HepG2 (cell line): ENCODE results near the gene ENSA. TPM values are rescaled to one million over a fixed set of nuclear protein-coding genes. Genes with fewer than 3 reads are reported as not detected.
A peak's percentile ranks its signal among the peaks of the same experiment; 100 is the strongest.

Experiments
- ATAC-seq: fragments of 200-7000 bp; cut with Tn5 transposase; 3 replicates; pipeline ENCODE4 v1.9.1; 2020; ENCODE audit warnings: mild to moderate bottlenecking, moderate library complexity
- BruUV-seq: library from RNA; stranded (reverse); fragments of 400-500 nt; replicated peaks from 2 replicates; lab custom pipeline; 2021; lab: Mats Ljungman, UMichigan
- CTCF ChIA-PET: fragments of 300-600 bp; formaldehyde crosslinking; extraction: SDS; loops from one replicate; lab custom pipeline; 2021; ENCODE audit warnings: low total read pairs, inconsistent platforms, low intra/inter-chr PET ratio; lab: Yijun Ruan, JAX
- POLR2A ChIA-PET: fragments of 350-600 bp; sonication (Branson Sonifier 250); formaldehyde crosslinking; loops from one replicate; lab custom pipeline; 2020; ENCODE audit warnings: antibody characterized with exemption, inconsistent platforms; lab: Yijun Ruan, JAX
- DNase-seq: peaks from one replicate; pipeline ENCODE4 v3.0.0-alpha.2; 2015; ENCODE audit warnings: low spot score
- FAIRE-seq: peaks from 3 replicates; lab custom pipeline; 2011; peaks lifted over from hg19 to GRCh38; lab: Jason Lieb, UNC
- H2AFZ ChIP-seq: one replicate; pipeline ENCODE4 v1.6.1; 2011; ENCODE audit warnings: low read length, inconsistent platforms
- H3K27ac ChIP-seq: fragments of 300-600 bp; 3 replicates; pipeline ENCODE4 v1.8.0; 2011; ENCODE audit warnings: mixed run types, mild to moderate bottlenecking, mixed read lengths, low read length, inconsistent platforms; ENCODE audit not compliant: insufficient read depth; ENCODE audit errors: extremely low read length
- H3K27me3 ChIP-seq, 2 experiments: fragments of 200-600 bp in 1 of 2; 2 replicates in 1 of 2; 3 replicates in 1 of 2; pipeline versions ENCODE4 v1.6.0 to v1.8.0; 2011; ENCODE audit warnings: low read length in 2 of 2, mild to moderate bottlenecking in 2 of 2, moderate library complexity in 2 of 2, inconsistent platforms in 1 of 2; ENCODE audit not compliant: insufficient read depth in 2 of 2, control insufficient read depth in 1 of 2
- H3K36me3 ChIP-seq, 2 experiments: fragments of 200-600 bp in 1 of 2; replicated peaks in 1 of 2; 2 replicates in 1 of 2; 3 replicates in 1 of 2; pipeline versions ENCODE4 v1.5.1 to v1.8.0; 2011; ENCODE audit warnings: low read length in 2 of 2, inconsistent platforms in 1 of 2; ENCODE audit not compliant: insufficient read depth in 2 of 2, control insufficient read depth in 1 of 2
- H3K4me1 ChIP-seq: 2 replicates; pipeline ENCODE4 v1.5.1; 2012; ENCODE audit warnings: low read length, inconsistent platforms; ENCODE audit not compliant: insufficient read depth
- H3K4me2 ChIP-seq: 2 replicates; pipeline ENCODE4 v1.6.0; 2011; ENCODE audit warnings: low read depth, low read length, inconsistent platforms
- H3K4me3 ChIP-seq, 3 experiments: fragments of 200-600 bp in 1 of 3; sonication (generic), shearing (Covaris generic) in 1 of 3; replicated peaks in 1 of 3; 2 replicates each; pipeline ENCODE4 v1.5.1; 2011 to 2016; ENCODE audit warnings: low read length in 3 of 3, inconsistent platforms in 2 of 3, low read depth in 2 of 3, mild to moderate bottlenecking in 2 of 3, control low read depth in 1 of 3, mixed read lengths in 1 of 3; ENCODE audit not compliant: insufficient read depth in 1 of 3
- H3K79me2 ChIP-seq: one replicate; pipeline ENCODE4 v1.6.1; 2011; ENCODE audit warnings: low read length, inconsistent platforms; ENCODE audit not compliant: insufficient read depth
- H3K9ac ChIP-seq: 2 replicates; pipeline ENCODE4 v1.6.0; 2011; ENCODE audit warnings: mild to moderate bottlenecking, low read depth, low read length, inconsistent platforms; ENCODE audit not compliant: insufficient read depth
- H3K9me3 ChIP-seq: 2 replicates; pipeline ENCODE4 v1.5.1; 2012; ENCODE audit warnings: mild to moderate bottlenecking, low read length
- H4K20me1 ChIP-seq: 2 replicates; pipeline ENCODE4 v1.6.0; 2011; ENCODE audit warnings: inconsistent platforms, mild to moderate bottlenecking, low read length, moderate library complexity; ENCODE audit not compliant: insufficient read depth
- ATF2 ChIP-seq: sonication (generic); formaldehyde crosslinking; IDR thresholded peaks from 2 replicates; pipeline ENCODE4 v1.4.0; 2020; ENCODE audit warnings: missing genetic modification reagents
- ATF6 ChIP-seq: sonication (generic); formaldehyde crosslinking; conservative IDR thresholded peaks from 2 replicates; pipeline ENCODE4 v1.4.0; 2020; ENCODE audit warnings: missing genetic modification reagents
- DPF2 ChIP-seq: sonication (generic); formaldehyde crosslinking; IDR thresholded peaks from 2 replicates; pipeline ENCODE4 v1.4.0; 2020; ENCODE audit warnings: mild to moderate bottlenecking, low read depth, missing genetic modification reagents, borderline replicate concordance
- ETS1 ChIP-seq: sonication (generic); formaldehyde crosslinking; IDR thresholded peaks from 2 replicates; pipeline ENCODE4 v1.4.0; 2020; ENCODE audit warnings: missing genetic modification reagents
- MAFF ChIP-seq: IDR thresholded peaks from 2 replicates; pipeline ENCODE4 v1.6.1; 2011; ENCODE audit warnings: low read depth, low read length, improper control_type of control experiment
- MAFK ChIP-seq, 2 experiments: IDR thresholded peaks in 1 of 2; conservative IDR thresholded peaks in 1 of 2; 2 replicates each; pipeline ENCODE4 v1.6.1; 2011; ENCODE audit warnings: improper control_type of control experiment in 2 of 2, low read length in 2 of 2
- SNAPC4 ChIP-seq: sonication (generic); formaldehyde crosslinking; IDR thresholded peaks from 2 replicates; pipeline ENCODE4 v1.4.0; 2020; ENCODE audit warnings: mild to moderate bottlenecking, missing genetic modification reagents
- TSC22D2 ChIP-seq: sonication (generic); formaldehyde crosslinking; IDR thresholded peaks from 2 replicates; pipeline ENCODE4 v1.5.1; 2020; ENCODE audit warnings: missing genetic modification reagents, mild to moderate bottlenecking, borderline replicate concordance
- ZNF503 ChIP-seq: sonication (generic); formaldehyde crosslinking; IDR thresholded peaks from 2 replicates; pipeline ENCODE4 v1.4.0; 2020; ENCODE audit warnings: missing genetic modification reagents
- WGBS: methylation state at CpG from one replicate; pipeline ENCODE4 v1.1.6; 2017; ENCODE audit warnings: low lambda C conversion rate; 5-methylcytosine and 5-hydroxymethylcytosine counted together
- in situ Hi-C: cut with HindIII; loops from 2 replicates; pipeline ENCODE4 v1.10.0; 2017; ENCODE audit warnings: low pct_unique_long_range_greater_than_20kb; ENCODE audit not compliant: extremely low pct_ligation_motif_present
- intact Hi-C: fragments of 100-400 bp; cut with micrococcal nuclease; formaldehyde crosslinking; loops from one replicate; pipeline ENCODE4 v1.10.0; 2022; ENCODE audit not compliant: unreplicated experiment
- polyA plus RNA-seq, 8 experiments: library from polyadenylated mRNA; depleted of rRNA in 3 of 8; stranded (reverse) in 7 of 8; unstranded in 1 of 8; fragments of >200 nt; fragmentation: Illumina TruSeq in 4 of 8; extraction: Trizol in 4 of 8; gene quantifications; 2 replicates each; pipeline versions ENCODE4 v1.2.1 to v1.2.3, GENCODE V29; 2011 to 2016; ENCODE audit warnings: low read depth in 4 of 8, missing spikeins in 1 of 8, mixed read lengths in 1 of 8; ENCODE audit not compliant: insufficient read depth in 1 of 8
- total RNA-seq, 5 experiments: library from RNA; depleted of rRNA; stranded (reverse); fragments of >200 nt; fragmentation: Illumina TruSeq; extraction: Trizol; gene quantifications; 2 replicates each; pipeline ENCODE4 v1.2.3, GENCODE V29; 2016; ENCODE audit warnings: low read depth in 1 of 5

ENSA gene
- total and polyA plus RNA-seq, 2 of the 13 experiments (the other 11 are each of a cell fraction or from before 2014, with no cell fraction given), result 54.5 to 111 TPM

- TF ChIP-seq ETS1 (CRISPR knock-in tag), result no peak
Observed at GRCh38 chr1:150629115-150629928, at the start of gene ENSA (continued).

- Histone ChIP-seq H3K4me2 (no peak overlapping the region), H3K36me3 (peaks cover 0 to 11% of the 10 kb centered on the region in 2 experiments; a peak in 3 of 5 replicates), H3K27me3 (no peaks in the 10 kb centered on the region), H3K4me3 (no peak overlapping the region), H3K9me3 (no peaks in the 10 kb centered on the region), H3K27ac (no peak overlapping the region), H3K4me1 (no peaks in the 10 kb centered on the region), H4K20me1 (no peaks in the 10 kb centered on the region), H2AFZ (no peak overlapping the region), H3K79me2 (no peaks in the 10 kb centered on the region), H3K9ac (no peak overlapping the region)
- no peak for DNase-seq
- TF ChIP-seq ATF2 (CRISPR knock-in tag) (no peak), ZNF503 (CRISPR knock-in tag) (no peak), DPF2 (CRISPR knock-in tag) (no peak), TSC22D2 (CRISPR knock-in tag) (no peak), SNAPC4 (CRISPR knock-in tag) (no peak), ATF6 (CRISPR knock-in tag) (no peak), MAFF (peak; percentile 42; the same call in 1 of the 2 replicates), MAFK (conservative IDR thresholded peaks at IDR 0.05 in 1 of 2, IDR thresholded peaks at IDR 0.05 in 1 of 2; ENCODE audit: low read length in 2 of 2) (peak; percentile 50 to 56; a peak in 3 of 4 replicates)
- BruUV-seq, result no TSS peak
- in situ Hi-C loops (no loop called here), intact Hi-C loops (no loop called here)
- no peak for ATAC-seq
- WGBS, result 100% methylated on average over 1 of the region's 1 CpG
- ChIA-PET POLR2A (no interaction called here), CTCF (no interaction called here)
- FAIRE-seq, result no peak
Observed at GRCh38 chr1:150678988-150679387, 49.6 kb upstream of the ENSA start.
